NCI-H446 treated with DMSO at 0.1 percent for 48 hours (cell line): Measurements from ENCODE around the gene CA10.
A peak's percentile ranks its signal among the peaks of the same experiment; 100 is the strongest.

Experiments
- DNase-seq: peaks from one replicate; lab custom pipeline; 2025; lab: John Stamatoyannopoulos, UW

CA10 gene

DNA sequence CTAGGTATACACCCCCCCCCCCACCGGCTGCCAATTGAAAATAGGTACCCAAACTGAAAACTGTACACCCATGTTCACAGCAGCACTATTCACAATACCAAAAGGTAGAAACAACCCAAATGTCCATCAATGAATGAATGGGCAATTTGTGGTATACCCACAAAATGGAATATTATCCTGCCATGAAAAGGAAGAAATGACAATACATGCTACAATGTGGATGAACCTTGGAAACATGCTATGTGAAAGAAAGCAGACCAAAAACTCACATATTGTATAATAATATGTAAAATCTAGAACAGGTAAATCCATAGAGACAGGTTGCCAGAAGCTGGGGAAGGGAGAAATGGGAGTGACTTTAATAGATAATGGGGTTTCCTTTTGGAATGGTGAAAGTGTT, 480.6 kb downstream of the CA10 start:
- no peak for DNase-seq

DNA sequence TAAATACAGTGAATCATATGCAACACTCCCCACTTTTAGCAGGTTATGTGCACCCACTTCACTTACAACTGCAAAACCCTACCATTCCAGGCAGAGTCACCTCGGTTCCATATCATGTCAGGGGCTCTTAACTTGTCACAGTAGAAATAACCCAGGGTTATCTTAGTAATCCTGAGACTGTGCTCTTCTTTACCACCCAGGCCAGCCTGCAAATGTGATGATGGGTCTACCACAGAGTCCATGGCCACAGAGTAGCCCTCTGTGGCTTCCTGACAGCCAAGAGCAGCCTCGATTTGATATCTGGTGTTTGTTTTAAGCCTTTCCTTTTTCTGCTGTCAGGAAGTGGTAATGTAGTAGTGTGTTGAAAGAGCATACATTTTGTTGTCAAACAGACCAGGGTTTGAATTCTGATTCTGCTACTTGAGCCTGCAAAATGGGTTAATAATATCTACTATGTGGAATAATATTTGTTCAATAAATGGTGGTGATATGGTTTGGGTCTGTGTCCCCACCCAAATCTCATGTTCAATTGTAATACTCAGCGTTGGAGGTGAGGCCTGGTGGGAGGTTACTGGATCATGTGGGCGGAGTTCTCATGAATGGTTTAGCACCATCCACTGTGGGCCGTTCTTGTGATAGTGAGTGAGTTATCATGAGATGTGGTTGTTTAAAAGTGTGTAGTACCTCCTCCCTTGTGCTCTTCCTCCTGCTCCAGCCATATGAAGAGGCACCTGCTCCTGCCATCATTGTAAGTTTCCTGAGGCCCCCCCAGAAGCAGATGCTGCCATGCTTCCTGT, 481.6 kb downstream of the CA10 start:
- DNase-seq: no peak

DNA sequence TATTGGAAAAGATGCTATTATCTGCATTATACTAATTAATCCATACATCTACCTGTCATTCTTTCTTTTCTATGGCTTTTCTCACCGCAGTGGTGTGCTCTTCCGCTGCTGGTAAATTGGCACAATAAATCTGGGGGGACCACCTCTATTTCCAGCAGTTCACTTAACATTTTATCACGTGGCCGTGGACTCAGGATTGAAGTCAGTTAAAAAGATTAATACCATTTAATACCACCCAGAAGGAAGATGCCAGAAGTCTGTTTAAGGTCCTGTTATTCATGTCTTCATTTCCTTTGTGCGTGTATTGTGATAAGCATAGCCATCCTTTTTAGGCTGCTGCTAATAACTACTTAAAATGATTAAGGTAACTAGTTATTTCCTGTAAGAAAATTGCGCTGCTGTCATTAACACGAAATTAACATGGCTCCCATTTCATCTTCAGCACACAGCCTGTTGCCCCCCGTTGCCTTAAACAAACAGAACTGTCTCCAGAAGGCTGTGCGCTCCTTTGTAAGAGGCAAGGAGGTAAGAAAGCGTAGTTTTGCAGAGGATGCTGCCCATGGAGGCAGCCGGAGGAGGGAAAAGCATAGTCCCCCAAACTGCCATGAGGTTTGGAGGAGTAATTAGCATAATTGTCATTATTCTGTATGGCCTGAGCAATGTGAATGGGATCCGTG, 483.8 kb downstream of the CA10 start:
- no peak for DNase-seq

DNA sequence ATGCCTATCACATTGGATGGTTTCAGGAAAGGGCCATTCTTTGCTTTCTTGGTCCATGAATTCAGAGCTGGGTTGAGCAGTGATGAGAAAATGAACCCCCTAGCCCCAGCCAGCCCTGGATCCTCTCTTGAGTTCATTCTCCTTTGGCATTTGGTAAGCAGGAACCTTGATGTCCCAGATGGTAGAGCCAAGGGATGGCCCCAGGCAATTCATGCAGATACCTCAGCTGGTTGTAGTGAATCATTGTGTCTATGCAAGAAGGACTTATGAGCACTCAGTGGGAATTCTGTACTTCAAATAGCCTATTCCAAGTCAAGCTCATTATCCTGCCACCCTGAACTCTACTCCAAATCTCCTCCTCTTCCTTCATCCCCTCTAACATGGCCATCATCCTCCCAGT, 485.4 kb downstream of the CA10 start:
- no peak for DNase-seq

DNA sequence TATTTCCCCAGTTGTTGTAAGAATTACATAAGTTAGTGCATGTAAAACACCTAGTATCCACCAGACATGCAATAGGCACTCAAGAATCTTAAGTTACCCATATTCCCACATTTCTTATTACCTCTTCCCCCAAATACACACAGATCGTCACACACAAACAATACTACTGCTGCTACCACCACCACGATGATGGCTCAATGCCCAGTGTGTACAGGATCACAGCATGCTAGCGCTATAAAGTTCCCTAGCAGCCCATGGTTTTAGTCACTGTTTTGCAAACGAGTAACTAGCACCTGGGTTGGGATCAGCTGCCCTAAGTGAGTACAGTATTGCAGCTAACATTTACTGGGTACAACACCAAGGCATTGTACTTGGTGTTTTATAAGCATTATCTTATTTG, 486.4 kb downstream of the CA10 start:
- DNase-seq: peak; percentile 16

DNA sequence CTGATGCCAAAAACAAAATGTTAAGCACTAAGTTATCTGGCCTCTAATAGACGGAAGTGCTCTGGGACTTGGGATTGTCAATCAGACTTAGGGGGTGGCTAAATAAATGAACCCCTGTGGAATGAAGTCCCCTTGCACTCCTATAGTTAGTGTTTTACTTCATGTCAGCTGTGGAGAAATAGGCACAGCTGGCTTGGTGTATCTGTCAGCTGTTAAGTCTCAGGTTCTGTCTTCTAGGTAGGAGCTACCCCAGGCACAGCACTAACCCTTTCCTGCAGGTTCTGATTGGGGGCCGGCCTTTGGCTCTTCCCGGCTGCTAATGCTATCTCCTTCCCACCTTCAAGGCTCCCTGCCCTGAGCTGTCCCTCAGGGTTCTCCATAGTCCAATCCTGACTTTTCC, 487.6 kb downstream of the CA10 start:
- no peak for DNase-seq

DNA sequence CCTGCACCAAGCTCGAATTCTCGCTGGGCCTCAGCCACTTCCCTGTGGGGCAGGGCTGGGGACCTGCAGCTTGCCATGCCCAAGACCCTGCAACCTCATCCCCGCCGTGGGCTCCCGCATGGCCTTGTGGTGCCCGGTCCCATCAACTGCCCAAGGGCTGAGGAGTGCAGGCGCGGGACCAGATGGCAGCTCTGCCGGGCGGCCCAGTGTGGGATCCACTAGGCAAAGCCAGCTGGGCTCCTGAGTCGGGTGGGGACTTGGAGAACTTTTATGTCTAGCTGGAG, 489.6 kb downstream of the CA10 start:
- no peak for DNase-seq

DNA sequence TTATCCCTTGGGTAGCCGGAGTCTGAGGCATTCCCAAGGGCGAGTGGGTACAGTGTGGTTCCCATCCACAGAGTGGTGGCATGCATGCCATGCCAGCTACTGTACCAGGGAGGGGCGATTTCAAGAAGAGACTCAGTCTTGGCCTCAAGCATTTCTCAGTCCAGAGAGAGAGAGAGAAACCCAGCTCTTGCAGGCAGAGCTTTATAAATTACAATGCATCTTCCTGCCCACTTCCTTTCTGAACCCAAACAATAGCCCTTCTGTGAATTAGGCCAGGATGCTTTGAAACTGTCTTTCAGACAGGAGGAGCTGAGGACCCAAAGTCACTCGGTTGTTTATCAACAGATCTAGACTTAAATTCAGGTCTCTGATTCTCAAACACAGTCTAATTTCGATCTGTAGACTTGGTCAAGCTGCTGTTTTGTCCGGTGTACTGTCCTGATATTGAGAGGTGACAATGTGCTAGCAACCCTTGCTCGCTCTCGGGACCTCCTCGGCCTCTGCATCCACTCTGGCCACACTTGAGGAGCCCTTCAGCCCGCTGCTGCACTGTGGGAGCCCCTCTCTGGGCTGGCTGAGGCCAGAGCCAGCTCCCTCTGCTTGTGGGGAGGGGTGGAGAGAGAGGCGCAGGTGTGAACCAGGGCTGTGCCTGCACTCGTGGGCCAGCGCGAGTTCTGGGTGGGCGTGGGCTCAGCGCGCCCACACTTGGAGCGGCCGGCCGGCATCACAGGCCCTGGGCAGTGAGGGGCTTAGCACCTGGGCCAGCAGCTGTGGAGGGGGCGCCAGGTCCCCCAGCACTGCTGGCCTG, 490.2 kb downstream of the CA10 start:
- no peak for DNase-seq

DNA sequence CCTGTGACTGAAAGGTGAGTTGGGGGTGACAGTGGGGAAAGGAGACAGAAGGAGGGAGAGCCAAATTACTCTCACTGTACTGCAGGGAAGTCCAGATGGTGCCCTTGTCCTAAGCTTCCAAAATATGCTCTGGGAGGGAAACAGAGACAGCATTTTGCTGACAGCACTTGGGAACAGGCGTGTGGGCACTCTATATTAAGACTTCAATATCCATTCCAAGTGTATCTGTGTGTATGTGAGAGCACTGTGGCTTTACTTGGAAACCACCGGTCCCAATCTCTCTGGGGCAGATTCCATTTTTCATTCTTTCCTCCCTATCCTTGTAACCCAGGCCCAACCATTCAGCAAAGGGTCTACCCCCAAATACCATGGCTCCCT, 490.8 kb downstream of the CA10 start:
- DNase-seq: no peak

DNA sequence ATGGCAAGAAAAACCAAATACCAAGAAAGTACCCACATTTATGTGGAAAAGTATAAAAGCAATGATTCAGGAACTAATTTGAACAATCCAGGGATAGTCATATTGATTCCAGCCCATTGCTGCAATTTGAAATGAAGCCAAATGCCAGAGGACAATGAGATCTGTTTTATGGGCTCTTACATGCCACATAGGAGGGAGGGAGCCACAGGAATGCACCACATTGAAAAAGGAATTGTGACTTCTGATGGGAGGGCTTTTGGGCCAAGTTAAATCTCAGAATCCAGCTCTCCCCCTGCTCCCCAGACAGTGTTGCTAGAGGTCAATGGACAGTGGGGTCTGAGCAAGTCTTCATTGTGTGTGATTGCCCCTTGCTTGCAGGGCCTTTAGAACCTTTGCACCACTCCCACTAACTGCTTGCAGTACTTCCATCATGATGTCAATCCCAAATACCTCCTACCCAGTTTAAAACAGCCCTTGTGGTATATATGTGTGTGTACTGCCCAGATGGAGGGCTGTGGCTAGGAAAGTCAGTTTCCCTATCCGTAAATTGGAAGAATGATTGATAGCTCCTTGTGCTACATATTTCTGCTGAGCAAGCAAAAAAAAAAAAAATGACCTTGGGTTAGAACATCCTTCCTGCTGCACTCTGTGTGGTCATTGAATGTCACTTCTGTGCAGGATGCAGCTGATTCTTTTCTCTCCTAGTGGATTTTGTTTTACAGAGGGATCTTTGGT, 491.4 kb downstream of the CA10 start:
- DNase-seq: no peak

DNA sequence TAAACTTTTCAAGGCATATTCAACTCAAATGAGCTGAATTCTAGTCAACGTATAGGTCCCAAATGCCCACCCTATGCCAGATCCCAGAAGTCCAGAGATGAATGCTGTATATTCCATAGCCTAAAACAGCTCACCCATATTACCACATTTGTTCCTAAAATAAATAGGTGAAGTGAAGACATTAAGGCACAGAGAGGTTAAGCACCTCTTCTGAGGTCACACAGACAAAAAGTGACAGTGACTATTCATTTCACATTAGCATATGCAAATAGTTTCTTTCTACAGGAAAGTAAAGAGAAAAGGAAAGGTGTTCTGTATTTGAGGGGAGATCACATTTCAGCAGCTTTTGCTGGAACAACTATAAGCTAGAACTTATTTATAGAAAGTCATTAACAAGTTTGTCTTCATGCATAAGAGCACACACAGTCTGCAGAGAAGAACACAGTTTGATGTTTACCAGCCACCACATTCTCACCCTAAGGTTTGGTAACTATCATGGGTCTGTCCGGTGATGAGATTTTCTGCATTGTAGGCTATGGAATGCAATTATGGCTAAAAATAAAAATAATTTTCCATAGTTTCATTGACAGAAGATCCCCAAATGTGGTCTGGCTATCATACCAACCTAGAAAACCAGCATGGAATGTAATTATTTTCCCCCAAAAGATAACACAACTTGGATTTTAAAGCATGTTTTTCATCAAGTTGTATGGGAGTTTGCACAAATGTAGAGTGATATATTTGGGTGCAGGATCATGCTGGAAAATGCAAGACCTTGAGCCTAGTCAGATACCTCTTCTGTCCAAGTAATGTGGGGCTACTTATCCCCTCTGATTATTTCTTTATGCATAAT, 496.1 kb downstream of the CA10 start:
- DNase-seq: no peak

DNA sequence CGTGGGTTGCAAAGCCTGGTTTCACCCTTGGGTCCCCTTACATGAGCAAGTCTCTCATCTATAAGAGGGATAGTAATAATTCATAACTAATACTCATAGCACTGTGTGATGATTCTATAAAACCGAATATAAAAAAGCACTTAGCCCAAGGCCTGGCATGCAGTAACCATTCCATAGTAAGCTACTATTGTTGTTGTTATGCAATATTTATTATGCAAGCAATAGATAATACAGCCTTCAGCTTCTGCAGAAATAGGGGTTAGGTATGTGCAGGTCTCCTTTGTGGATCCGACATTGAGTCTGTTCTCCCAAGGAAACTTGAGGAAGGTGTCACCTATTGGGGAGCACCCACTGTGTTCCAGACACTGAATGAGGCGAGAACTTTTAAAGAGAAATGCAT, 497.1 kb downstream of the CA10 start:
- DNase-seq: no peak

DNA sequence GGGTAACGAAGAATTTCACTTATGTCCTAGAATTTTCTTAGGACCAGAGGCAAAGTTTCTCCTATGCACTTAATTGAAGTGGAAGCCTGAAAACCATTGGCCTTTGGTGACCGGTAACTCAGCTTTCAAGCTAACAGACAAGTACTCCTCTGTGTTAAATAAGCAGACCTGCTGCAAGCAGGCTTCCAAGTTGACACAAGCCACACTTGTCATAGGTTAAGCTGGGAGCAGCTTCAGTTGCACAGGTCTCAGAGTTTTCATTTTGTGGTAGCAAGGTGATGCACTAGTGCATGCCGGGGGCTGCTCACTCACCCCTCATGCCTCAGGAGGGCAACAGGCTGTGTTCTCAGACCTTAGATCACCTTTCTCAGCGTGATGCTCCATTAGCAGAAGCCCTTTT, 498.2 kb downstream of the CA10 start:
- DNase-seq: no peak

DNA sequence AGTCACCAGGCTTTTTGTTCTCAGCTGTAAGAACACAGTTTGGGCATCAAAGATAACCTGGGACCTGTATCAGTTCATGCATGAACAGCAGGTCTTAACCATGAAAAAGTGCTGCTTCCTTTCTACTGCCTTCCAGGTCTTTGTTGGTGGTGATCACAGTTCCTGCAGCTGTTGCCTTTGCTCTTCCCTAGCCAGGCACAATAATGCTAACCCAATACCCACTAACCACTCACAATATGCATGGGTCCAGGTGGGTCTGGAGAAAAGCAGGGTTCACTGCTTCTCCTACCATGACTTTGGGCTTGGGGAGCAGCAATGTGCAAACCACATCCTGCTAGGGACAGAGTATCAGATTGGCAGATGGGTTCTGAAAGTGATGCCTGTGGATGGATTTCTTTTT, 501.3 kb downstream of the CA10 start:
- DNase-seq: no peak

DNA sequence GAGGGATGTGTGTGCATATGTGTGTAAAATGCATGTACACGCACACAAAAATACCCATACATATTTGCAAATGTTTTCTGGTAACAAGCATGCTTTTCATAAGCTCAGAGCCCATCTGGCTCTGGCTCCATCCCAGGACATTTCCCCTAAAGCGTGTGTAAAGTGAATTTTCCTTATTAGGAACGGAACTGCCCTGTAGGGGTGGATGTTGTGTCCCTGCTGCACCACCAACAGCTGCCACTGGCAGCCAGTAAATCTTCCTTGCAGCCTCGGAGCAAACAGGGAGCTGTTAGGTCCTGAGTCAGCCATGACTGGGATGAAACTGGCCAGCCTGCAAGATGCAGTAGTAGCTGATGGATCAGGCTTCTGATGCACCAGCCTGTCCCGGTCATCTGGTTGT, 504.6 kb downstream of the CA10 start:
- peak; percentile 58 for DNase-seq

DNA sequence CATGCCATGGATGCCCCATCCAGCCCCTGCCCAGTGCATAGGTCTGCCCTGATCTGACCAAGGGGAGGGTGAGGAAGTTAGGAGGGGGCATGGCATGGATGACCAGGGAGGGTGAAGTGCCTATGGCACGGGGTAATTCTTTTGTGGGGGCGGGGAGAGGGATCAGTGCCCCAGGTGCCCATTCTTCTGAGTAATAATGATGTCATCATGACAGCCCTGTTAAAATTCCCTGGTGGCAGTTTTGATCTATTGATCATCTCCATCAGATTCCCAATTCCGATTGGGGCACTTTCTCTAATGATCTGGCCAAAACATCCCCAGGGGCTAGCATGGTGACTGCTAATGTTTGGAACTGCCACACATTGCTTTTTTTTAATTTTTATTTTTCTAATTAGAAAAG, 506.0 kb downstream of the CA10 start:
- no peak for DNase-seq

DNA sequence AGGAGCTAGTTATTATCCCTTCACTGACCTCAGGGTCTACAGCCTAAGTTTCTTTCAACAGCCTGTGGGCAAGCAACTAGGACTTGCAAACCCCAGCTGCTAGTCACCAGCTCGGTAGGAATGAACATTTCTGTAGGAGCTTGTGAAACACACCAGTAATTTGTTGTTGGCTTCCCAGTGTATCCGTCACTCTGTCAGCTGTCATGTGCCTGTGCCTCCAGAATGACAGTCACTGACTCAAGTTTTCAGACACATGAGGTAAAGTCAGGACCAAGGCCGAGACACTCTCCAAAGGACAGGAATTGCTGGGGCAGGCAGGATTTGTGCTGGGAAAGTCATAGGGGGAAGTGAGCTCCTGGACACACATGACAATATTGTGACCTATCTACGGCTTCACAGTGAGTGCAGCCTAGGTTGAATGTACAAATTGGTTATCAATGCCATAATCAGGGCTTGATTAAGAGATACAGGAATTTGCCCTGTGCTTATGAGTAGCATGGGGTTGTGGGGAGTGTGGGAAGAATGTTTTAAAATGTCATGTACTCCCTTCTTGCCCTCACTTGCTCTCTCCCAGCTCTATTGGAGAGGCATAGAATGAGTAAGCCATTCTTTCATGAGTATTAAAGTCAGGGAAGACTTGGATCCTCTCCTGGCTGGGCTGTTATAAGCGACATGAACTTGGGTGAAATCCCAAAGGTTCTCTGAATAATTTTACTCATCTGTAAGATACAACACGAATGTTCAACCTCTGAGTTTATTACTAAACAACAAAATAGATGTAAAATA, 506.8 kb downstream of the CA10 start:
- DNase-seq: no peak

DNA sequence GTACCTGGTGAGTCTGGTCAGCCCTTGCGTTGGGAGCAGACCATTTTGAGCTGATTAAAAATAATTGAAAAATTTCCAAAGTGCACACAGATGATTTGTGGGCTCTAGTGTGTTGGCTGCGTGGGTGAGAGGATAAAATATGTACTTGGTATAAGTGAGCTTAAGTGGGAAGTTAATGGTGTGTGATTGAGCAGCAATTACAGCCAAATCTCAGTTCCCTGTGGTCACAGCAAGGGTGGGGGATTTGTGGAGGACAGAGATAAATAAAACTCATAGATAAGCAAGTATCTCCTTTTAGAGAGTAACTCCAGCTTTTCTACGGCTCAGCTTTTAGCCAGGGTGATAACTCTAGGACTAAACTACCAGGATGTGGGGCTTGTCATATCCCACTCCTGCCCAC, 507.7 kb downstream of the CA10 start:
- DNase-seq: no peak

DNA sequence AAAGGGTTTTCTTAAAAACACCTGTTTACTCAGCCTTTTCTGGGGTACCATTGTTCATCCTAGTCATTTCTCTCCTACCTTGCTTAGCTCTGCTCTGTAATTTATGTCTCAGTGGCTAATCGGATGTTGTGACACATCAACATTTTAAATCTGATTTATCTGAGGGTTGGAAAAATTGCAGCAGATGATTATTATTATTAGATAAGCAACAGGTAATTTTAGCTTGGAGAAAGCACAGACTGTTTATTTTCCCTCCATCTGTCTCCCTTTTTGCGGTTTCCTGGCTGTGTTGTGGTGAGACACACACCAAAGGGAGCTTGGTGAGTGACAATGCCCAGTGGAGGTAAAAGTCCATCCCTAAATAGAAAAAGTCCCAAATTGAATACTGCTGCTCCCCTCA, 508.3 kb downstream of the CA10 start:
- DNase-seq: no peak

DNA sequence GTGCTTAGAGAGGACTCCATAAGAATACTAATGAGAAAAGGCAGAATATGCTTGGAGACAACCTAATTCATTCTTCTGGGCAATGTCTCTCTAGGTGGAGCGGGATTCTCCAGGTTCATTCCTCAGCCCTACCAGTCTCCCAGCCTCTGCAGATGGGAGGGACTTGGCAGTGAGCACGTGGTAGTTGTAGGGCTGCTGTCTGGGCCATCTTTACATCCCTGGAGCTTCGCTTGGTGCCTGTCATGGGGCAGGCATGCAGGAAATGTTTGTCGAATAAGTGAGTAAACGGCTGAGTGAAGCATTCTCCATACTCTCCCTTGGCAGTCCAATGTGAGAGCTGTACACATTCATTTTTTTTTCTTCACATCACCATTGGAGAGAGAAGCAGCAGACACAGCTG, 510.7 kb downstream of the CA10 start:
- peak; percentile 20 for DNase-seq

DNA sequence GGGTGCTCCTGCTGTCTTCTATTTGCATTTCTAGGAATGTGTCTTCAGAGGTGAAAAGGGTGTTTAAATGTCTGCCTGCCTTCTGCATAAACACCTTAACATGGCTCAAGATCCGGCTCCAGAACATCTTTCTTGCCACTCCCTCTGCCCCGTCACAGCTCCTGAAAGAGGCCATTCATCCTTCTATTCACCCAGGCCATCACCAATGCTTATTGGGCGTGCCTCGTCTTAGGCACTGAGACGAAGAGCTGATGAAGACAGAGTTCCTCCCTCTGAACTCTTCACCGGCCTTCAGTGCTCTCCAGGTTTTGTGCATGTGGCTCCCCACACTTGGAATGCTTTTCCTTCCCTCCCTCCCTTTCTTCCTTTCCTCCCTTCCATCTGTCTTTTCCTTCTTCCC, 511.4 kb downstream of the CA10 start:
- no peak for DNase-seq
